K562 (cell line): Measurements from ENCODE around the gene GPR162. TPM values are rescaled to one million over a fixed set of nuclear protein-coding genes. Genes with fewer than 3 reads are reported as not detected.

Source experiments
- CHD4 ChIP-seq: fragments of 200-600 bp; sonication (generic); IDR thresholded peaks from 3 replicates; pipeline ENCODE4 v1.6.1; 2012; ENCODE audit warnings: low read depth, mild to moderate bottlenecking, mixed read lengths, low read length, inconsistent platforms; ENCODE audit not compliant: insufficient read depth, insufficient replicate concordance, poor library complexity, severe bottlenecking
- HNRNPLL ChIP-seq: fragments of 200-400 bp; formaldehyde crosslinking; IDR thresholded peaks from 2 replicates; pipeline ENCODE4 v1.6.1; 2017; ENCODE audit warnings: low read length, low read depth, mild to moderate bottlenecking; ENCODE audit not compliant: poor library complexity, severe bottlenecking
- SMARCB1 ChIP-seq: IDR thresholded peaks from 2 replicates; pipeline ENCODE4 v1.6.1; 2011; ENCODE audit warnings: improper control_type of control experiment, low read depth; ENCODE audit not compliant: insufficient read length
- TCFL5 ChIP-seq: fragments of 250-450 bp; sonication (Bioruptor Pico); conservative IDR thresholded peaks from 2 replicates; pipeline ENCODE4 v1.6.1; 2021; ENCODE audit warnings: mild to moderate bottlenecking, moderate library complexity, matching md5 sums
- polyA plus RNA-seq, 8 experiments: library from polyadenylated mRNA; depleted of rRNA in 4 of 8; stranded (reverse) in 5 of 8; unstranded in 3 of 8; fragments of >200 nt; fragmentation: Nextera tagmentation in 2 of 8; fragmentation: Illumina TruSeq in 1 of 8; extraction: Ambion mirVana in 2 of 8; extraction: Trizol in 1 of 8; gene quantifications; 2 replicates each; pipeline versions ENCODE4 v1.2.1 to v1.2.3, GENCODE V29; 2011 to 2014; ENCODE audit warnings: inconsistent platforms in 1 of 8, missing spikeins in 1 of 8
- total RNA-seq, 7 experiments: library from RNA; depleted of rRNA in 6 of 7; stranded (reverse); fragments of >200 nt in 6 of 7; fragmentation: Illumina TruSeq in 2 of 7; extraction: Trizol in 2 of 7; gene quantifications; 2 replicates each; pipeline versions ENCODE4 v1.2.1 to v1.2.3, GENCODE V29; 2011 to 2021; ENCODE audit warnings: low replicate concordance in 1 of 7
- TF ChIP-seq, protein P1 (sequence below), 2 experiments: fragments of 450-650 bp; formaldehyde crosslinking in 1 of 2; IDR thresholded peaks; 2 replicates each; pipeline versions ENCODE4 v1.4.0 to v1.6.1; 2014 to 2020; ENCODE audit warnings: mild to moderate bottlenecking in 2 of 2, borderline replicate concordance in 1 of 2, low read depth in 1 of 2
- TF ChIP-seq, protein P2 (sequence below), 2 experiments: fragments of 450-650 bp; conservative IDR thresholded peaks; 2 replicates each; pipeline ENCODE4 v1.6.1; 2017; ENCODE audit warnings: mild to moderate bottlenecking in 2 of 2, moderate library complexity in 2 of 2

The GPR162 gene
- total and polyA plus RNA-seq, 9 of the 15 experiments (the other 6 are each of a cell fraction or from before 2014, with no cell fraction given) = 0.65 to 1.8 (median 1.1) TPM; not detected in 2

DNA sequence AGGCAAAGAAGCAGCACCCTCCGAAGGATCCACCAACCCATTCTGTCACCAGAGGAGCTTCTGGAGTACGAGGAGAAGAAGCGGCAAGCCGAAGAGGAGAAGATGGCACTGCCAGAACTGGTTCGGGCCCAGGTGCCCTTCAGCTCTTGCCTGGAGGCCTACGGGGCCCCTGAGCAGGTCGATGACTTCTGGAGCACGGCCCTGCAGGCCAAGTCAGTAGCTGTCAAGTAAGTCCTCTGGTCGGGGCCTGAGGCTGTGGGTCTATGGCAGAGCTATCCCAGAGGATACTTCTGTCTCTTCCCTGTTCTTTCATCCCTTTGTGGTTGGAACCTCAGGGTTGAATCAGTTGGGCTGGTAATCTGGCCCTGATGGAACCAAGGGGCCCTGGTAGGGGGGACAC is 39.8 kb downstream of the GPR162 start (continued):
- TF ChIP-seq, protein P1, sequence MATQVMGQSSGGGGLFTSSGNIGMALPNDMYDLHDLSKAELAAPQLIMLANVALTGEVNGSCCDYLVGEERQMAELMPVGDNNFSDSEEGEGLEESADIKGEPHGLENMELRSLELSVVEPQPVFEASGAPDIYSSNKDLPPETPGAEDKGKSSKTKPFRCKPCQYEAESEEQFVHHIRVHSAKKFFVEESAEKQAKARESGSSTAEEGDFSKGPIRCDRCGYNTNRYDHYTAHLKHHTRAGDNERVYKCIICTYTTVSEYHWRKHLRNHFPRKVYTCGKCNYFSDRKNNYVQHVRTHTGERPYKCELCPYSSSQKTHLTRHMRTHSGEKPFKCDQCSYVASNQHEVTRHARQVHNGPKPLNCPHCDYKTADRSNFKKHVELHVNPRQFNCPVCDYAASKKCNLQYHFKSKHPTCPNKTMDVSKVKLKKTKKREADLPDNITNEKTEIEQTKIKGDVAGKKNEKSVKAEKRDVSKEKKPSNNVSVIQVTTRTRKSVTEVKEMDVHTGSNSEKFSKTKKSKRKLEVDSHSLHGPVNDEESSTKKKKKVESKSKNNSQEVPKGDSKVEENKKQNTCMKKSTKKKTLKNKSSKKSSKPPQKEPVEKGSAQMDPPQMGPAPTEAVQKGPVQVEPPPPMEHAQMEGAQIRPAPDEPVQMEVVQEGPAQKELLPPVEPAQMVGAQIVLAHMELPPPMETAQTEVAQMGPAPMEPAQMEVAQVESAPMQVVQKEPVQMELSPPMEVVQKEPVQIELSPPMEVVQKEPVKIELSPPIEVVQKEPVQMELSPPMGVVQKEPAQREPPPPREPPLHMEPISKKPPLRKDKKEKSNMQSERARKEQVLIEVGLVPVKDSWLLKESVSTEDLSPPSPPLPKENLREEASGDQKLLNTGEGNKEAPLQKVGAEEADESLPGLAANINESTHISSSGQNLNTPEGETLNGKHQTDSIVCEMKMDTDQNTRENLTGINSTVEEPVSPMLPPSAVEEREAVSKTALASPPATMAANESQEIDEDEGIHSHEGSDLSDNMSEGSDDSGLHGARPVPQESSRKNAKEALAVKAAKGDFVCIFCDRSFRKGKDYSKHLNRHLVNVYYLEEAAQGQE (IDR thresholded peaks at IDR 0.05; ENCODE audit: borderline replicate concordance) = no peak
- TF ChIP-seq, protein P1 (CRISPR knock-in tag; IDR thresholded peaks at IDR 0.05; ENCODE audit: low read depth) = no peak
- no peak for TF ChIP-seq SMARCB1
- TF ChIP-seq CHD4 = no peak
- TF ChIP-seq, protein P2, sequence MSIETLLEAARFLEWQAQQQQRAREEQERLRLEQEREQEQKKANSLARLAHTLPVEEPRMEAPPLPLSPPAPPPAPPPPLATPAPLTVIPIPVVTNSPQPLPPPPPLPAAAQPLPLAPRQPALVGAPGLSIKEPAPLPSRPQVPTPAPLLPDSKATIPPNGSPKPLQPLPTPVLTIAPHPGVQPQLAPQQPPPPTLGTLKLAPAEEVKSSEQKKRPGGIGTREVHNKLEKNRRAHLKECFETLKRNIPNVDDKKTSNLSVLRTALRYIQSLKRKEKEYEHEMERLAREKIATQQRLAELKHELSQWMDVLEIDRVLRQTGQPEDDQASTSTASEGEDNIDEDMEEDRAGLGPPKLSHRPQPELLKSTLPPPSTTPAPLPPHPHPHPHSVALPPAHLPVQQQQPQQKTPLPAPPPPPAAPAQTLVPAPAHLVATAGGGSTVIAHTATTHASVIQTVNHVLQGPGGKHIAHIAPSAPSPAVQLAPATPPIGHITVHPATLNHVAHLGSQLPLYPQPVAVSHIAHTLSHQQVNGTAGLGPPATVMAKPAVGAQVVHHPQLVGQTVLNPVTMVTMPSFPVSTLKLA (conservative IDR thresholded peaks at IDR 0.05) = no peak
- TF ChIP-seq HNRNPLL = no peak
- no peak for TF ChIP-seq TCFL5 (CRISPR knock-in tag)
